ENCODE measurements around the gene PLAAT3. TPM values are rescaled to one million over a fixed set of nuclear protein-coding genes. Genes with fewer than 3 reads are reported as not detected.
"Not testable (repeated sequence)": the region's sequence is repeated elsewhere in the genome, so short reads cannot be mapped to it uniquely, and the experiment has no call there.

PLAAT3 gene
- total RNA-seq, 2 donors from 2014 or later: 5.4 to 7.6 TPM

DNA sequence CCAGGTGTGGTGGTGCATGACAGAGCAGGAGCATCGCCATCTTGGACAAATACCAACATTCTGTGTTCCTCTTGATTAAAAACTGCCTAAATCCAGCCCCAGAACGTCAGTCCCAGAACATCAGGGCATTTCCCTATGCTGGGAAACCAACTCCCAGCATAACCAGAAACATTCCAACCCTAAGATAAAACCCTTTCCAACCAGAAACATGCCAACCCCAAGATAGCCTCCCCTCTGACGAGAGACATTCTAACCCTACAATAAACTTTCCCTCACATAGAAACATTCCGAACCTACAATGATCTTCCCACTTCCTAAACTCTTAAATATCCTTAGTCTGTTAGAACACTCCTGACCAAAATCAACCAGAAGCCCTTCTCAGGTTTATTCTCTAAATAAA is 66.1 kb downstream of the PLAAT3 start:
- peaks cover 8% of the 10 kb centered on the region for H3K4me1 Mint-ChIP-seq
- no peaks in the 10 kb centered on the region for H3K27me3 Mint-ChIP-seq
- peaks cover 30% of the 10 kb centered on the region for H3K36me3 Mint-ChIP-seq (ENCODE audit: low read depth)
- H3K9me3 Mint-ChIP-seq: no peaks in the 10 kb centered on the region
- H3K27ac Mint-ChIP-seq: no peak overlapping the region
- no peak for ATAC-seq (replicated peaks)
- no peak overlapping the region for H3K4me3 Mint-ChIP-seq

DNA sequence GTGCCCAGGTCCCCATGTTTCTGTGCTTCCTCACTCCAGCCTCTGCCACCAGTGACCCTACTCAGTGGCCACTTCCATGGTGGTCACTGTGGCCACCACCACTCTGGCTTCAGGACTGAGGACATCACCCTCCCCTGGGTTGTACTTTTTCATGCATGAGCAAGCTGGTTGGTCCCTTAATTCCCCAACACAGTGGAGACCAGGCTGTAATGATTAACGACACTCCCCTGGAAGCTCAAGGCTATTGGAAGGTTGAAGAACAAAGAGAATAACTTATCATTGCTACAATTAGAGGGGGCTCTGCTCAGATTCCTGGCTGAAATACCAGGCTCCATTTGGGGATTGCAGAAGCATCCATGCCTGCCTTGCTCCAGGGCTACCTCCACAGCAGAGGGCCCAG is 67.2 kb downstream of the PLAAT3 start:
- no peak for ATAC-seq (replicated peaks)

DNA sequence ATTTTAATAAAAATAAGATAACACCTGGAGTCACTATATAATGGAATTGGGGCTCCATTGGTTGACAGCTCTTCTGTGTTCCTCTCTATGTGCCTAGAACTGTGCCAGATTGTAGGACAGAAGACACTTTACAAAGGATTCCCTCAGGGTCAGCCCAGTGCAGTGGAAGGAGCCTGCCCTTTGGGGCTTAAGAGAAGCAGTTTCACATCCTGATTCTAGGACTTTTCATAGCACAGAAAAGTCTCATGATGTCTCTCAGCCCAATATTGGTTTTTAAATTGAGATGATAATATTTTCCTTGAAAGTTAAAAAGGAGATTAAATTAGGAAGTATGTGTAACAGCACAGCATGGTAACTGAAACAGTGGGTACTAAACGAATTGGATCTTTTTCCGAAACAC is 70.5 kb downstream of the PLAAT3 start:
- ATAC-seq (replicated peaks): no peak
- Mint-ChIP-seq H3K4me1 (peaks cover 5% of the 10 kb centered on the region), H3K4me3 (no peak overlapping the region), H3K9me3 (no peaks in the 10 kb centered on the region), H3K36me3 (ENCODE audit: low read depth) (peaks cover 30% of the 10 kb centered on the region), H3K27ac (no peak overlapping the region), H3K27me3 (no peaks in the 10 kb centered on the region)

More for the DNA sequence above, 67.2 kb downstream of the PLAAT3 start:
- Mint-ChIP-seq H3K27ac (peak overlapping the region; percentile 35), H3K4me1 (peaks cover 5% of the 10 kb centered on the region), H3K36me3 (ENCODE audit: low read depth) (peaks cover 30% of the 10 kb centered on the region), H3K9me3 (no peaks in the 10 kb centered on the region), H3K27me3 (no peaks in the 10 kb centered on the region), H3K4me3 (no peak overlapping the region)

DNA sequence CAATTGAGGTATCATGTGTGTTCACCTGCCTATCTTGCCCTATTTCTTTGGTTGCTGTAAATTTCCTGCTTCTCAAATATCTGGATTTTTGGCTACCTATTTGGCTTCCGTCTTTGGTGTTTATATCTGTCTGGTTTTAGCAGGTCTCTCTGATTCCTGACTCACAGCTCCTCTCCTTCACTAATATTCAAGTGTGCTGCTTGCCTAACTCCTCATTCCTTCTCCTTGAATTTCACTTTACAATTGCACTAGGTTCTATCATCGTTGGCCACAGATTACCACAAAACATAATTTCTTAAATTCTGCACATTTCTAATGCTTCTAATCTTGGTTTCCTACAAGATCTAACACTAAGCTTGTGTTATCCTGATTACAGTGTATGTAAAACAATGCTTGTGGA is 71.7 kb downstream of the PLAAT3 start:
- Mint-ChIP-seq H3K4me1 (peaks cover 16% of the 10 kb centered on the region), H3K36me3 (ENCODE audit: low read depth) (peaks cover 30% of the 10 kb centered on the region)
- not testable (repeated sequence) for H3K4me3 Mint-ChIP-seq; ATAC-seq (replicated peaks); H3K27me3 Mint-ChIP-seq; H3K27ac Mint-ChIP-seq; H3K9me3 Mint-ChIP-seq

DNA sequence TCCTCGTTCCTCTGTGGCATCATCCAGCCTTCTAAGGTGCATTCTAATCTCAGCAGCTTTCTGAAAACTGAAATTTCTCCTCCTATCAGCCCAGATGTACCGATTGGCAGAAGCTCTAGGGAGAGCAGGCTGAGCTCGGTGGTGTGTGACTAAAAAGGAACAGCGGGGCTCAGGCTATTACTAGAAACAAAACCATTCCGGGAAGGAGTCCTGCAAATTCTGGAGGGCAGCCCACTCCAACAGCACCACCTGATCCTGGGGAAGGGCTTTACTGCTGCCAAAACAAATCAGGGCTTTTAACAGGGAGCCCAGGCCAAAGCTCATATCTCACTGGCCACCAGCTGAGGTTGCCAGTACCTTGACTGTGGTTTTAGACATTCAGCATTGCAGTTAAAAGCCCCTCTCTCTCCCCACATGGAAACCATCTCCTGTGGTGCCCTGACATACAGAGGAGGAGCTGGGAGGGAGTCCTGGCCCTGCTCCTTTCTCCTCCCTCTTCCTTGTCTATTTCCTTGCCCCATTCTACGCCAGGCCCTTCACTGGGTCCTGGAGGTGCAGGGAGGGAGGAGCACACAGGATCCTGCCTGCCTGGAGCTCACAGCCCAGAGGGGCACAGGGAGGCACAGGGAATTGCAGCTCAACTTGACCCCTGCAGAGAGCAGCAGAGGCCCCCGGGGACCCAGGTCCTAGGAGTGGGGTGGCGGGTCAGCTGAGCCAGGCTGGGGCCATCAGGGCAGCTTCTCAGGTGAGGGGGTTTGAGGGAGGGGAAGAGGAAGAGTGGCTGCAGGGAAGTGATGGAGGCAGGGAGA is 76.7 kb downstream of the PLAAT3 start:
- Mint-ChIP-seq H3K9me3 (no peaks in the 10 kb centered on the region), H3K36me3 (ENCODE audit: low read depth) (no peaks in the 10 kb centered on the region), H3K4me1 (peaks cover 37% of the 10 kb centered on the region), H3K27me3 (no peaks in the 10 kb centered on the region), H3K4me3 (peak overlapping the region; percentile 81), H3K27ac (peak overlapping the region; percentile 81)
- ATAC-seq (replicated peaks): peak; percentile 43

DNA sequence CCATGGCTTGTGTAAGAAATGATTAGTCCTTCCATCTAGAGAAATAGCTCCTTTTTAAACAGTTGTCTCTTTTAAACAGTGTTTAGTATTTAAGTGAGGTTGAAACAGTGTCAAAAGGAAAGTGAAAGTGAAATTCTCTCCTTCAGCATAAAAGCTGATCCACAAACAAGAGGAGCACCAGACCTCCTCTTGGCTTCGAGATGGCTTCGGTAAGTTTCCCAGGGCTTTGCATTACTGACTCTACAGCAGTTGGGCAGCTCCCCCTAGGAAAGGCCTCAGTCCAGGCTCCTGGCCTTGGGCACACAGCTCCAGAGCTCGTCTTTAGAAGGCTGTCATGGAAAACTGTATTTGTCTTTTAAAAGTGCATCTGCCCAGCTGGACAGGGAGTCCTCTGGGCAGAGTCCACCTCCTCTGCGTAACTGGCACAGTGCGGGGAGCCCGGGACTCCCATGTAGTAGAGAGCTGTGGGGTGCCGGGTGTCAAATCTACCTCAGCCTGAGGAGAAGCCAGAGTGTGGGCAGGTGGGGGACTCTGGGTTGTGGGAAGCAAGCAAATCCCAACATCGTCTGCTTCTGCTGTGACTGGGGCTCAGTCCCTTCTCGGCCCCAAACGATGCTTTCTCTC is 77.5 kb downstream of the PLAAT3 start, which contains the start of gene PLAAT4:
Gene PLAAT4, plus strand, starts transcription at position 140 of the 624 bp plus-strand sequence. Its CDS starts 61 bp downstream, at position 201.
- Mint-ChIP-seq H3K27ac (peak within 1 kb of the TSS; percentile 81), H3K9me3 (no peaks in the 10 kb centered on the region), H3K4me3 (peak within 1 kb of the TSS; percentile 81), H3K36me3 (ENCODE audit: low read depth) (no peaks in the 10 kb centered on the region), H3K4me1 (peaks cover 41% of the 10 kb centered on the region), H3K27me3 (no peaks in the 10 kb centered on the region)
- peak; percentile 43 for ATAC-seq (replicated peaks)

DNA sequence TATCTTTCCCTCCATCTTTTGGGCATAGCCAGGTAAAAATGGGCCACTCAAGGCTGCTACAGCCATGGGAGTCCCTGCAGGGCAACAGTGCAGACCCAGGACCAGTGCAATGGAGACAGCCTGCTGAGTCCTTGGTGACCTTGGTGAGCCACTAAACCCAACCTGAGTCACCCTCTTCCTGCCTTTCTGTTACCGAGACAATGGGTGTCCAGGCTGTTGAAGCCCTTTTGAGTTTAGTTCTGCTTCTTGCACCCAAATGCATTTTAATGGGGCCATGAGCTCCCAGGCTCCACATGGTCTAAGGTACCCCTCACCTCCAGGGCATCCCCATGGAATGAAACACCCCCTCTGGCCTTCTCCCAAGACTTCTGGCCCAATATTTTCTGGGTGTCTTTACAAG is 78.5 kb downstream of the PLAAT3 start:
- Mint-ChIP-seq H3K9me3 (no peaks in the 10 kb centered on the region), H3K27me3 (no peaks in the 10 kb centered on the region), H3K27ac (peak overlapping the region; percentile 81), H3K4me1 (peaks cover 49% of the 10 kb centered on the region), H3K36me3 (ENCODE audit: low read depth) (no peaks in the 10 kb centered on the region), H3K4me3 (peak overlapping the region; percentile 81)
- ATAC-seq (replicated peaks): peak; percentile 75

- peak overlapping the region; percentile 81 for H3K27ac Mint-ChIP-seq
- H3K27me3 Mint-ChIP-seq: no peaks in the 10 kb centered on the region
- peak overlapping the region; percentile 81 for H3K4me3 Mint-ChIP-seq
- H3K36me3 Mint-ChIP-seq (ENCODE audit: low read depth): no peaks in the 10 kb centered on the region
- peak; percentile 51 for ATAC-seq (replicated peaks)
- H3K4me1 Mint-ChIP-seq: peaks cover 49% of the 10 kb centered on the region
- H3K9me3 Mint-ChIP-seq: no peaks in the 10 kb centered on the region
Observed at GRCh38 chr11:63534895-63535461, 79.3 kb downstream of the PLAAT3 start.

GRCh38 chr11:63534076-63534475 is 80.2 kb downstream of the PLAAT3 start:
- Mint-ChIP-seq H3K4me3 (peak overlapping the region; percentile 81), H3K36me3 (ENCODE audit: low read depth) (no peaks in the 10 kb centered on the region), H3K4me1 (peaks cover 54% of the 10 kb centered on the region), H3K27ac (peak overlapping the region; percentile 55), H3K27me3 (no peaks in the 10 kb centered on the region), H3K9me3 (no peaks in the 10 kb centered on the region)
- no peak for ATAC-seq (replicated peaks)

GRCh38 chr11:63532799-63533475 is 81.3 kb downstream of the PLAAT3 start:
- H3K4me3 Mint-ChIP-seq: peak overlapping the region; percentile 81
- ATAC-seq (replicated peaks): no peak
- H3K27ac Mint-ChIP-seq: no peak overlapping the region
- no peaks in the 10 kb centered on the region for H3K27me3 Mint-ChIP-seq
- H3K36me3 Mint-ChIP-seq (ENCODE audit: low read depth): no peaks in the 10 kb centered on the region
- H3K4me1 Mint-ChIP-seq: peaks cover 48% of the 10 kb centered on the region
- no peaks in the 10 kb centered on the region for H3K9me3 Mint-ChIP-seq

- peak overlapping the region; percentile 68 for H3K4me3 Mint-ChIP-seq
- ATAC-seq (replicated peaks): no peak
- H3K36me3 Mint-ChIP-seq (ENCODE audit: low read depth): no peaks in the 10 kb centered on the region
- H3K27ac Mint-ChIP-seq: peak overlapping the region; percentile 20
- H3K4me1 Mint-ChIP-seq: peaks cover 42% of the 10 kb centered on the region
- no peaks in the 10 kb centered on the region for H3K9me3 Mint-ChIP-seq
- no peaks in the 10 kb centered on the region for H3K27me3 Mint-ChIP-seq
Observed at GRCh38 chr11:63532117-63532516, 82.1 kb downstream of the PLAAT3 start.

- H3K36me3 Mint-ChIP-seq (ENCODE audit: low read depth); H3K27me3 Mint-ChIP-seq; H3K9me3 Mint-ChIP-seq: not testable (repeated sequence)
- Mint-ChIP-seq H3K4me1 (peaks cover 40% of the 10 kb centered on the region), H3K27ac (peak overlapping the region; percentile 20), H3K4me3 (peak overlapping the region; percentile 68)
- peak; percentile 80 for ATAC-seq (replicated peaks)
Observed at GRCh38 chr11:63531074-63531792, 83.0 kb downstream of the PLAAT3 start.

DNA sequence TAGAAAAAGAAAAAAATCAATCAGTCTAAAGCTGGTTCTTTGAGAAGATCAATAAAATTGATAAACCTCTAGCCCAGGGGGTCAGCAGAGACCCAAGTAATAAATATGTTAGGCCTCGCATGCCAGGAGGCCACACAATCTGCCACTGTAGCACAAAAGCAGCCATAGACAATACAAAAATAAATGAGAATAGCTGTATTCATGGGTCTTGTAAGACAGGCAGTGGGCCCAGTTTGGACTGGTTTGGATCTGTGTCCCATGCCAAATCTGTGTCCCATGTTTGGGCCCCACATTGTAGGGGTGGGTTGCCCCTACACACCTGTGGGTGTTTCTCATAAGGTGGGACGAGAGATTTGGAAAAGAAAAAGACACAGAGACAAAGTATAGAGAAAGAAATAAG is 84.2 kb downstream of the PLAAT3 start:
- Mint-ChIP-seq H3K4me1 (peaks cover 38% of the 10 kb centered on the region), H3K36me3 (ENCODE audit: low read depth) (no peaks in the 10 kb centered on the region), H3K4me3 (no peak overlapping the region), H3K27me3 (no peaks in the 10 kb centered on the region), H3K9me3 (no peaks in the 10 kb centered on the region), H3K27ac (peak overlapping the region; percentile 58)
- no peak for ATAC-seq (replicated peaks)

GRCh38 chr11:63529373-63529772 is 84.9 kb downstream of the PLAAT3 start:
- H3K4me3 Mint-ChIP-seq; ATAC-seq (replicated peaks); H3K27me3 Mint-ChIP-seq; H3K9me3 Mint-ChIP-seq; H3K36me3 Mint-ChIP-seq (ENCODE audit: low read depth): not testable (repeated sequence)
- peaks cover 33% of the 10 kb centered on the region for H3K4me1 Mint-ChIP-seq
- peak overlapping the region; percentile 58 for H3K27ac Mint-ChIP-seq
